IMR-90 (cell line): ENCODE measurements around the gene KCTD16.

Source experiments
- POLR2A ChIP-seq: IDR thresholded peaks from 2 replicates; pipeline ENCODE4 v1.6.1; 2012; ENCODE audit warnings: mild to moderate bottlenecking, low read depth, low read length
- TF ChIP-seq, protein P1 (sequence below): conservative IDR thresholded peaks from 2 replicates; pipeline ENCODE4 v1.5.1; 2012; ENCODE audit warnings: mild to moderate bottlenecking, low read depth, low read length, improper control_type of control experiment

GRCh38 chr5:144315026-144315425 is 144.4 kb downstream of the KCTD16 start:
- TF ChIP-seq POLR2A = no peak
- TF ChIP-seq, protein P1, sequence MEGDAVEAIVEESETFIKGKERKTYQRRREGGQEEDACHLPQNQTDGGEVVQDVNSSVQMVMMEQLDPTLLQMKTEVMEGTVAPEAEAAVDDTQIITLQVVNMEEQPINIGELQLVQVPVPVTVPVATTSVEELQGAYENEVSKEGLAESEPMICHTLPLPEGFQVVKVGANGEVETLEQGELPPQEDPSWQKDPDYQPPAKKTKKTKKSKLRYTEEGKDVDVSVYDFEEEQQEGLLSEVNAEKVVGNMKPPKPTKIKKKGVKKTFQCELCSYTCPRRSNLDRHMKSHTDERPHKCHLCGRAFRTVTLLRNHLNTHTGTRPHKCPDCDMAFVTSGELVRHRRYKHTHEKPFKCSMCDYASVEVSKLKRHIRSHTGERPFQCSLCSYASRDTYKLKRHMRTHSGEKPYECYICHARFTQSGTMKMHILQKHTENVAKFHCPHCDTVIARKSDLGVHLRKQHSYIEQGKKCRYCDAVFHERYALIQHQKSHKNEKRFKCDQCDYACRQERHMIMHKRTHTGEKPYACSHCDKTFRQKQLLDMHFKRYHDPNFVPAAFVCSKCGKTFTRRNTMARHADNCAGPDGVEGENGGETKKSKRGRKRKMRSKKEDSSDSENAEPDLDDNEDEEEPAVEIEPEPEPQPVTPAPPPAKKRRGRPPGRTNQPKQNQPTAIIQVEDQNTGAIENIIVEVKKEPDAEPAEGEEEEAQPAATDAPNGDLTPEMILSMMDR = no peak
